HepG2 (cell line): ENCODE data around the gene DNPEP. TPM values are rescaled to one million over a fixed set of nuclear protein-coding genes. Genes with fewer than 3 reads are reported as not detected.
A peak's percentile ranks its signal among the peaks of the same experiment; 100 is the strongest.

Experiments
- DNMT3B ChIP-seq: conservative IDR thresholded peaks from 2 replicates; pipeline ENCODE4 v1.6.1; 2016; ENCODE audit warnings: missing biosample characterization, control low read depth
- HOXA9 ChIP-seq: sonication (generic); formaldehyde crosslinking; IDR thresholded peaks from 2 replicates; pipeline ENCODE4 v1.8.1; 2022; ENCODE audit warnings: missing genetic modification reagents, mild to moderate bottlenecking, moderate library complexity, borderline replicate concordance
- MBNL3 ChIP-seq: fragments of 250-450 bp; sonication (Bioruptor Pico); conservative IDR thresholded peaks from 2 replicates; pipeline ENCODE4 v1.8.0; 2022; ENCODE audit warnings: mild to moderate bottlenecking, inconsistent platforms
- NFATC3 ChIP-seq: sonication (generic); formaldehyde crosslinking; IDR thresholded peaks from 2 replicates; pipeline ENCODE4 v1.5.1; 2020; ENCODE audit warnings: mild to moderate bottlenecking, missing genetic modification reagents
- RBM22 ChIP-seq: fragments of 200-400 bp; formaldehyde crosslinking; optimal IDR thresholded peaks from 2 replicates; pipeline ENCODE3; 2017; ENCODE audit warnings: mild to moderate bottlenecking, low read length, moderate library complexity
- RXRB ChIP-seq: IDR thresholded peaks from 2 replicates; pipeline ENCODE4 v1.6.1; 2016; ENCODE audit warnings: borderline replicate concordance, missing genetic modification reagents, missing compliant biosample characterization
- SIX1 ChIP-seq: sonication (generic); formaldehyde crosslinking; IDR thresholded peaks from 2 replicates; pipeline ENCODE4 v1.4.0; 2020; ENCODE audit warnings: missing genetic modification reagents, borderline replicate concordance
- SIX4 ChIP-seq: sonication (generic); formaldehyde crosslinking; IDR thresholded peaks from 2 replicates; pipeline ENCODE4 v1.4.0; 2020; ENCODE audit warnings: missing genetic modification reagents
- SYNCRIP ChIP-seq: fragments of 200-400 bp; formaldehyde crosslinking; IDR thresholded peaks from 2 replicates; pipeline ENCODE4 v1.6.1; 2018; ENCODE audit warnings: mild to moderate bottlenecking, low read depth, low read length; ENCODE audit not compliant: insufficient read depth
- TOPORS ChIP-seq: sonication (generic); formaldehyde crosslinking; IDR thresholded peaks from 2 replicates; pipeline ENCODE4 v1.8.0; 2023; ENCODE audit warnings: mild to moderate bottlenecking, missing genetic modification reagents
- XRCC5 ChIP-seq: fragments of 200-400 bp; formaldehyde crosslinking; optimal IDR thresholded peaks from 2 replicates; pipeline ENCODE3; 2017; ENCODE audit warnings: mild to moderate bottlenecking, low read length
- ZBTB1 ChIP-seq: sonication (generic); formaldehyde crosslinking; IDR thresholded peaks from 2 replicates; pipeline ENCODE4 v1.4.0; 2020; ENCODE audit warnings: missing genetic modification reagents, borderline replicate concordance
- ZFP36L1 ChIP-seq: sonication (generic); formaldehyde crosslinking; IDR thresholded peaks from 2 replicates; pipeline ENCODE4 v1.8.0; 2022; ENCODE audit warnings: mild to moderate bottlenecking, missing genetic modification reagents, moderate library complexity
- ZNF136 ChIP-seq: sonication (generic); formaldehyde crosslinking; IDR thresholded peaks from 2 replicates; pipeline ENCODE4 v1.8.1; 2022; ENCODE audit warnings: low read depth, mild to moderate bottlenecking, moderate library complexity, missing genetic modification reagents
- ZNF281 ChIP-seq: sonication (generic); formaldehyde crosslinking; IDR thresholded peaks from 2 replicates; pipeline ENCODE4 v1.4.0; 2020; ENCODE audit warnings: missing genetic modification reagents, borderline replicate concordance
- ZNF333 ChIP-seq: sonication (generic); formaldehyde crosslinking; IDR thresholded peaks from 2 replicates; pipeline ENCODE4 v1.4.0; 2020; ENCODE audit warnings: mild to moderate bottlenecking, missing genetic modification reagents, borderline replicate concordance
- ZNF441 ChIP-seq: sonication (generic); formaldehyde crosslinking; IDR thresholded peaks from 2 replicates; pipeline ENCODE4 v1.7.0; 2021; ENCODE audit warnings: missing genetic modification reagents, borderline replicate concordance
- ZSCAN21 ChIP-seq: sonication (generic); formaldehyde crosslinking; IDR thresholded peaks from 2 replicates; pipeline ENCODE4 v1.8.0; 2022; ENCODE audit warnings: mild to moderate bottlenecking, missing genetic modification reagents, moderate library complexity, borderline replicate concordance
- polyA plus RNA-seq, 8 experiments: library from polyadenylated mRNA; depleted of rRNA in 3 of 8; stranded (reverse) in 7 of 8; unstranded in 1 of 8; fragments of >200 nt; fragmentation: Illumina TruSeq in 4 of 8; extraction: Trizol in 4 of 8; gene quantifications; 2 replicates each; pipeline versions ENCODE4 v1.2.1 to v1.2.3, GENCODE V29; 2011 to 2016; ENCODE audit warnings: low read depth in 4 of 8, missing spikeins in 1 of 8, mixed read lengths in 1 of 8; ENCODE audit not compliant: insufficient read depth in 1 of 8
- total RNA-seq, 5 experiments: library from RNA; depleted of rRNA; stranded (reverse); fragments of >200 nt; fragmentation: Illumina TruSeq; extraction: Trizol; gene quantifications; 2 replicates each; pipeline ENCODE4 v1.2.3, GENCODE V29; 2016; ENCODE audit warnings: low read depth in 1 of 5
- TF ChIP-seq, protein P1 (sequence below), 2 experiments: IDR thresholded peaks; 2 replicates each; pipeline ENCODE4 v1.6.1; 2011 to 2012; ENCODE audit warnings: low read length in 2 of 2, borderline replicate concordance in 1 of 2, low read depth in 1 of 2, mild to moderate bottlenecking in 1 of 2, moderate library complexity in 1 of 2
- TF ChIP-seq, protein P2 (sequence below): sonication (generic); formaldehyde crosslinking; IDR thresholded peaks from 2 replicates; pipeline ENCODE4 v1.4.0; 2020; ENCODE audit warnings: mild to moderate bottlenecking, missing genetic modification reagents
- TF ChIP-seq, protein P3 (sequence below): sonication (generic); formaldehyde crosslinking; IDR thresholded peaks from 2 replicates; pipeline ENCODE4 v1.9.0; 2021; ENCODE audit warnings: missing genetic modification reagents, borderline replicate concordance

The DNPEP gene
- total and polyA plus RNA-seq, 2 of the 13 experiments (the other 11 are each of a cell fraction or from before 2014, with no cell fraction given), result 104 to 109 TPM

GRCh38 chr2:219398721-219399363 is 11.1 kb upstream of the DNPEP start (continued):
- TF ChIP-seq, protein P1, sequence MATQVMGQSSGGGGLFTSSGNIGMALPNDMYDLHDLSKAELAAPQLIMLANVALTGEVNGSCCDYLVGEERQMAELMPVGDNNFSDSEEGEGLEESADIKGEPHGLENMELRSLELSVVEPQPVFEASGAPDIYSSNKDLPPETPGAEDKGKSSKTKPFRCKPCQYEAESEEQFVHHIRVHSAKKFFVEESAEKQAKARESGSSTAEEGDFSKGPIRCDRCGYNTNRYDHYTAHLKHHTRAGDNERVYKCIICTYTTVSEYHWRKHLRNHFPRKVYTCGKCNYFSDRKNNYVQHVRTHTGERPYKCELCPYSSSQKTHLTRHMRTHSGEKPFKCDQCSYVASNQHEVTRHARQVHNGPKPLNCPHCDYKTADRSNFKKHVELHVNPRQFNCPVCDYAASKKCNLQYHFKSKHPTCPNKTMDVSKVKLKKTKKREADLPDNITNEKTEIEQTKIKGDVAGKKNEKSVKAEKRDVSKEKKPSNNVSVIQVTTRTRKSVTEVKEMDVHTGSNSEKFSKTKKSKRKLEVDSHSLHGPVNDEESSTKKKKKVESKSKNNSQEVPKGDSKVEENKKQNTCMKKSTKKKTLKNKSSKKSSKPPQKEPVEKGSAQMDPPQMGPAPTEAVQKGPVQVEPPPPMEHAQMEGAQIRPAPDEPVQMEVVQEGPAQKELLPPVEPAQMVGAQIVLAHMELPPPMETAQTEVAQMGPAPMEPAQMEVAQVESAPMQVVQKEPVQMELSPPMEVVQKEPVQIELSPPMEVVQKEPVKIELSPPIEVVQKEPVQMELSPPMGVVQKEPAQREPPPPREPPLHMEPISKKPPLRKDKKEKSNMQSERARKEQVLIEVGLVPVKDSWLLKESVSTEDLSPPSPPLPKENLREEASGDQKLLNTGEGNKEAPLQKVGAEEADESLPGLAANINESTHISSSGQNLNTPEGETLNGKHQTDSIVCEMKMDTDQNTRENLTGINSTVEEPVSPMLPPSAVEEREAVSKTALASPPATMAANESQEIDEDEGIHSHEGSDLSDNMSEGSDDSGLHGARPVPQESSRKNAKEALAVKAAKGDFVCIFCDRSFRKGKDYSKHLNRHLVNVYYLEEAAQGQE (IDR thresholded peaks at IDR 0.05; ENCODE audit: borderline replicate concordance in 1 of 2, low read depth in 1 of 2, low read length in 2 of 2), result peak in 1 of 2 experiments; percentile 62; a peak in 1 of 4 replicates
- TF ChIP-seq, protein P2, sequence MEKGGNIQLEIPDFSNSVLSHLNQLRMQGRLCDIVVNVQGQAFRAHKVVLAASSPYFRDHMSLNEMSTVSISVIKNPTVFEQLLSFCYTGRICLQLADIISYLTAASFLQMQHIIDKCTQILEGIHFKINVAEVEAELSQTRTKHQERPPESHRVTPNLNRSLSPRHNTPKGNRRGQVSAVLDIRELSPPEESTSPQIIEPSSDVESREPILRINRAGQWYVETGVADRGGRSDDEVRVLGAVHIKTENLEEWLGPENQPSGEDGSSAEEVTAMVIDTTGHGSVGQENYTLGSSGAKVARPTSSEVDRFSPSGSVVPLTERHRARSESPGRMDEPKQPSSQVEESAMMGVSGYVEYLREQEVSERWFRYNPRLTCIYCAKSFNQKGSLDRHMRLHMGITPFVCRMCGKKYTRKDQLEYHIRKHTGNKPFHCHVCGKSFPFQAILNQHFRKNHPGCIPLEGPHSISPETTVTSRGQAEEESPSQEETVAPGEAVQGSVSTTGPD (CRISPR knock-in tag), result no peak
- TF ChIP-seq DNMT3B (CRISPR knock-in tag), result no peak
- no peak for TF ChIP-seq ZNF441 (CRISPR knock-in tag)
- TF ChIP-seq SIX1, result peak; percentile 43; the same call in 1 of the 2 replicates
- TF ChIP-seq RBM22, result no peak
- TF ChIP-seq, protein P3, sequence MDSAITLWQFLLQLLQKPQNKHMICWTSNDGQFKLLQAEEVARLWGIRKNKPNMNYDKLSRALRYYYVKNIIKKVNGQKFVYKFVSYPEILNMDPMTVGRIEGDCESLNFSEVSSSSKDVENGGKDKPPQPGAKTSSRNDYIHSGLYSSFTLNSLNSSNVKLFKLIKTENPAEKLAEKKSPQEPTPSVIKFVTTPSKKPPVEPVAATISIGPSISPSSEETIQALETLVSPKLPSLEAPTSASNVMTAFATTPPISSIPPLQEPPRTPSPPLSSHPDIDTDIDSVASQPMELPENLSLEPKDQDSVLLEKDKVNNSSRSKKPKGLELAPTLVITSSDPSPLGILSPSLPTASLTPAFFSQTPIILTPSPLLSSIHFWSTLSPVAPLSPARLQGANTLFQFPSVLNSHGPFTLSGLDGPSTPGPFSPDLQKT, result no peak
- TF ChIP-seq ZNF333 (CRISPR knock-in tag), result no peak
- no peak for TF ChIP-seq ZNF136 (CRISPR knock-in tag)
- no peak for TF ChIP-seq ZSCAN21 (CRISPR knock-in tag)
- peak; percentile 76; the same call in 1 of the 2 replicates for TF ChIP-seq SIX4 (CRISPR knock-in tag)
- TF ChIP-seq TOPORS (CRISPR knock-in tag), result no peak
- TF ChIP-seq XRCC5, result no peak
- TF ChIP-seq ZNF281 (CRISPR knock-in tag), result no peak
- no peak for TF ChIP-seq ZBTB1
- peak; percentile 70 for TF ChIP-seq RXRB
- TF ChIP-seq SYNCRIP, result no peak
- no peak for TF ChIP-seq NFATC3 (CRISPR knock-in tag)
- TF ChIP-seq ZFP36L1 (CRISPR knock-in tag), result 0 out of 2 replicates have a peak, but pooled peaks have one; percentile 48
- TF ChIP-seq MBNL3, result no peak
- no peak for TF ChIP-seq HOXA9 (CRISPR knock-in tag)
